ENCODE measurements around the gene TASOR2.

Gene TASOR2

GRCh38 chr10:5732141-5732540 is 47.5 kb downstream of the TASOR2 start:
- TF ChIP-seq, protein P1, sequence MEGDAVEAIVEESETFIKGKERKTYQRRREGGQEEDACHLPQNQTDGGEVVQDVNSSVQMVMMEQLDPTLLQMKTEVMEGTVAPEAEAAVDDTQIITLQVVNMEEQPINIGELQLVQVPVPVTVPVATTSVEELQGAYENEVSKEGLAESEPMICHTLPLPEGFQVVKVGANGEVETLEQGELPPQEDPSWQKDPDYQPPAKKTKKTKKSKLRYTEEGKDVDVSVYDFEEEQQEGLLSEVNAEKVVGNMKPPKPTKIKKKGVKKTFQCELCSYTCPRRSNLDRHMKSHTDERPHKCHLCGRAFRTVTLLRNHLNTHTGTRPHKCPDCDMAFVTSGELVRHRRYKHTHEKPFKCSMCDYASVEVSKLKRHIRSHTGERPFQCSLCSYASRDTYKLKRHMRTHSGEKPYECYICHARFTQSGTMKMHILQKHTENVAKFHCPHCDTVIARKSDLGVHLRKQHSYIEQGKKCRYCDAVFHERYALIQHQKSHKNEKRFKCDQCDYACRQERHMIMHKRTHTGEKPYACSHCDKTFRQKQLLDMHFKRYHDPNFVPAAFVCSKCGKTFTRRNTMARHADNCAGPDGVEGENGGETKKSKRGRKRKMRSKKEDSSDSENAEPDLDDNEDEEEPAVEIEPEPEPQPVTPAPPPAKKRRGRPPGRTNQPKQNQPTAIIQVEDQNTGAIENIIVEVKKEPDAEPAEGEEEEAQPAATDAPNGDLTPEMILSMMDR (conservative IDR thresholded peaks at IDR 0.05) = no peak
- no peak overlapping the region for H3K27ac ChIP-seq
